K562 (cell line): Measurements from ENCODE around the gene DMWD. TPM values are rescaled to one million over a fixed set of nuclear protein-coding genes. Genes with fewer than 3 reads are reported as not detected.
A peak's percentile ranks its signal among the peaks of the same experiment; 100 is the strongest.

Experiments
- ATAC-seq: fragments of 200-7000 bp; cut with Tn5 transposase; 3 replicates; pipeline ENCODE4 v1.9.1; 2020; ENCODE audit warnings: moderate library complexity
- BruUV-seq: library from RNA; stranded (reverse); fragments of 400-500 nt; replicated peaks from 2 replicates; lab custom pipeline; 2021; lab: Mats Ljungman, UMichigan
- CTCF ChIA-PET: fragments of 300-600 bp; formaldehyde crosslinking; extraction: SDS; loops from one replicate; lab custom pipeline; 2021; ENCODE audit warnings: low intra/inter-chr PET ratio; lab: Yijun Ruan, JAX
- POLR2A ChIA-PET: fragments of 300-600, 350-650 bp; sonication (Branson Sonifier 250); formaldehyde crosslinking; extraction: SDS; loops from one replicate; lab custom pipeline; 2021; ENCODE audit warnings: antibody characterized with exemption, inconsistent platforms; lab: Yijun Ruan, JAX
- DNase-seq, 4 experiments: peaks; one replicate each; pipeline versions ENCODE4 v3.0.0 to v3.0.0-alpha.2; 2011 to 2018; ENCODE audit warnings: low spot score in 3 of 4, mixed read lengths in 3 of 4; ENCODE audit errors: extremely low read depth in 1 of 4
- FAIRE-seq: peaks from 2 replicates; lab custom pipeline; 2011; peaks lifted over from hg19 to GRCh38; lab: Jason Lieb, UNC
- H2AFZ ChIP-seq: 2 replicates; pipeline ENCODE4 v1.6.0; 2011; ENCODE audit warnings: low read depth, low read length, control low read depth, inconsistent platforms
- H3K27ac ChIP-seq: fragments of 200-600 bp; 3 replicates; pipeline ENCODE4 v1.8.0; 2011; ENCODE audit warnings: low read depth, mild to moderate bottlenecking, control low read depth, inconsistent platforms, low read length, moderate library complexity, mixed read lengths; ENCODE audit errors: extremely low read depth
- H3K27me3 ChIP-seq, 2 experiments: fragments of 300-600 bp in 1 of 2; 2 replicates in 1 of 2; 3 replicates in 1 of 2; pipeline versions ENCODE4 v1.6.0 to v1.8.0; 2011; ENCODE audit warnings: inconsistent platforms in 2 of 2, low read length in 2 of 2, mild to moderate bottlenecking in 1 of 2, mixed read lengths in 1 of 2, moderate library complexity in 1 of 2; ENCODE audit not compliant: control insufficient read depth in 2 of 2, insufficient read depth in 2 of 2
- H3K36me3 ChIP-seq: fragments of 300-600 bp; 3 replicates; pipeline ENCODE4 v1.8.0; 2011; ENCODE audit warnings: mild to moderate bottlenecking, low read length, inconsistent platforms; ENCODE audit not compliant: control insufficient read depth, insufficient read depth
- H3K4me1 ChIP-seq, 2 experiments: fragments of 200-600 bp in 1 of 2; replicated peaks in 1 of 2; 2 replicates in 1 of 2; 3 replicates in 1 of 2; pipeline versions ENCODE4 v1.5.1 to v1.8.0; 2011; ENCODE audit warnings: inconsistent platforms in 2 of 2, low read length in 2 of 2, mild to moderate bottlenecking in 1 of 2, mixed read lengths in 1 of 2, moderate library complexity in 1 of 2; ENCODE audit not compliant: control insufficient read depth in 2 of 2, insufficient read depth in 2 of 2
- H3K4me2 ChIP-seq: 2 replicates; pipeline ENCODE4 v1.6.1; 2011; ENCODE audit warnings: low read length, control low read depth, inconsistent platforms, mixed read lengths; ENCODE audit not compliant: insufficient read depth
- H3K4me3 ChIP-seq: fragments of 200-600 bp; sonication (generic), shearing (Covaris generic); 2 replicates; pipeline ENCODE4 v1.5.1; 2016; ENCODE audit warnings: control low read depth, inconsistent platforms
- H3K79me2 ChIP-seq: fragments of 200-600 bp; 3 replicates; pipeline ENCODE4 v1.8.0; 2011; ENCODE audit warnings: low read length, inconsistent platforms; ENCODE audit not compliant: control insufficient read depth, insufficient read depth
- H3K9ac ChIP-seq, 2 experiments: 2 replicates each; pipeline versions ENCODE4 v1.6.0 to v1.6.1; 2011; ENCODE audit warnings: low read depth in 2 of 2, low read length in 2 of 2, control low read depth in 1 of 2, inconsistent platforms in 1 of 2, mild to moderate bottlenecking in 1 of 2, mixed read lengths in 1 of 2; ENCODE audit not compliant: insufficient read depth in 1 of 2
- H3K9me1 ChIP-seq: one replicate; pipeline ENCODE4 v1.6.0; 2011; ENCODE audit warnings: inconsistent platforms, mild to moderate bottlenecking, low read length, moderate library complexity; ENCODE audit not compliant: control insufficient read depth, insufficient read depth
- H3K9me3 ChIP-seq: replicated peaks from 2 replicates; pipeline ENCODE4 v1.5.1; 2011; ENCODE audit warnings: low read depth, low read length, inconsistent platforms; ENCODE audit not compliant: control insufficient read depth, insufficient read depth
- H4K20me1 ChIP-seq: replicated peaks from 2 replicates; pipeline ENCODE4 v1.6.1; 2011; ENCODE audit warnings: low read length, inconsistent platforms, mixed read lengths; ENCODE audit not compliant: control insufficient read depth, insufficient read depth
- POLR2G ChIP-seq: fragments of 200-400 bp; formaldehyde crosslinking; IDR thresholded peaks from 2 replicates; pipeline ENCODE4 v1.6.1; 2017; ENCODE audit warnings: low read depth, mild to moderate bottlenecking, antibody characterized with exemption, low read length, moderate library complexity
- ZNF512 ChIP-seq: IDR thresholded peaks from 2 replicates; pipeline ENCODE4 v1.6.1; 2016; ENCODE audit warnings: missing genetic modification characterization, missing compliant biosample characterization
- WGBS: fragments of 100-300 bp; shearing (Covaris generic); methylation state at CpG from one replicate; pipeline ENCODE4 v1.1.6; 2016; ENCODE audit warnings: low coverage, mixed read lengths; ENCODE audit not compliant: insufficient coverage; ENCODE audit errors: missing lambda C conversion rate; 5-methylcytosine and 5-hydroxymethylcytosine counted together
- in situ Hi-C: fragments of 300-500 bp; cut with MboI; formaldehyde crosslinking; loops from 4 replicates; pipeline ENCODE4 v1.15.0; 2018; ENCODE audit warnings: inconsistent platforms, mixed read lengths
- intact Hi-C: fragments of 100-400 bp; cut with micrococcal nuclease; formaldehyde crosslinking; loops from 2 replicates; pipeline ENCODE4 v1.14.2; 2022
- polyA plus RNA-seq, 8 experiments: library from polyadenylated mRNA; depleted of rRNA in 4 of 8; stranded (reverse) in 5 of 8; unstranded in 3 of 8; fragments of >200 nt; fragmentation: Nextera tagmentation in 2 of 8; fragmentation: Illumina TruSeq in 1 of 8; extraction: Ambion mirVana in 2 of 8; extraction: Trizol in 1 of 8; gene quantifications; 2 replicates each; pipeline versions ENCODE4 v1.2.1 to v1.2.3, GENCODE V29; 2011 to 2014; ENCODE audit warnings: inconsistent platforms in 1 of 8, missing spikeins in 1 of 8
- total RNA-seq, 7 experiments: library from RNA; depleted of rRNA in 6 of 7; stranded (reverse); fragments of >200 nt in 6 of 7; fragmentation: Illumina TruSeq in 2 of 7; extraction: Trizol in 2 of 7; gene quantifications; 2 replicates each; pipeline versions ENCODE4 v1.2.1 to v1.2.3, GENCODE V29; 2011 to 2021; ENCODE audit warnings: low replicate concordance in 1 of 7

DMWD gene
- total and polyA plus RNA-seq, 9 of the 15 experiments (the other 6 are each of a cell fraction or from before 2014, with no cell fraction given) = 4.7 to 54.6 (median 19.0) TPM

DNA sequence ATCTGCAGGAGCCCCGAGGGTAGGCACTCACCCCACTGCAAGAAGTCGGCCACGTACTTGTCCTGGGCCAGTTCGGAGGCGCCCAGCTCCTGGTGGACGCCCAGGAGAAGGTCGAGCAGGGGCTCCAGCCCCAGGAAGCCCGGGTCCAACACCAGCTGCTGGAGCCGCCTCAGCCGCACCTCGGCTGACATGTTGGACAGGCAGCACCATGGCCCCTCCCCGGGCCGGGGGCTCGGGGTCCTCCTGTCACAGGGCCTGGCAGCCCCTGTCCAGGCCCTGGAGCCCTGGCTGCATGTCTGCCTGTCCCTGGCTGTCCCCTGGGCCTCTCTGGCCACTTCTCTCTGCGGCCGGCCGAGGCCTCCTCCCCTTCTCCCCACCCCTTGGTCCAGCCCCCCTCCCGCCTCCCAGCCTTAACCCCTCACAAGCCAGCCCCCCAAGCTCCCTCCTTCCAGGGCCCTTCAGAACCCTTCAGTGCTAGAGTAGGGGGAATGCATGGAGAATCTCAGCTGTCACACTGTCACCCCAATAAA is 10.4 kb downstream of the DMWD start, which contains the start of gene DMPK:
TSS of gene DMPK (minus strand) at position 329 of the 530 bp plus-strand sequence. CDS start at position 191, 138 bp downstream.
- intact Hi-C loops = no loop called here

More for the DNA sequence above, 10.4 kb downstream of the DMWD start, which contains the start of gene DMPK:
- in situ Hi-C loops = no loop called here
- Histone ChIP-seq H3K4me2 (no peak within 1 kb of the TSS), H3K4me3 (no peak within 1 kb of the TSS)
- CTCF ChIA-PET = no interaction called here
- BruUV-seq = no TSS peak
- TF ChIP-seq POLR2G (peak; percentile 56), ZNF512 (tag) (no peak)
- TF ChIP-seq, all 486 proteins: peak for 1
- POLR2A ChIA-PET = interaction anchor here (0.6 to 7.7 kb wide), 4 partner anchors 10 to 738 kb away, joined by 3 to 70 read pairs (median 6); partner anchors contain the start of genes DMWD and SIX5
- Histone ChIP-seq H3K27ac (no peak within 1 kb of the TSS), H3K9me3 (no peaks in the 10 kb centered on the region), H4K20me1 (peaks cover 10% of the 10 kb centered on the region; the same call in 1 of the 2 replicates), H3K9ac (peak within 1 kb of the TSS in 1 of 2 experiments; percentile 78; a peak in 2 of 4 replicates), H3K9me1 (peaks cover 9% of the 10 kb centered on the region), H3K4me1 (peaks cover 16 to 75% of the 10 kb centered on the region in 2 experiments), H3K36me3 (peaks cover 34% of the 10 kb centered on the region; the same call in 2 of the 3 replicates), H2AFZ (no peak within 1 kb of the TSS), H3K27me3 (no peaks in the 10 kb centered on the region), H3K79me2 (no peaks in the 10 kb centered on the region)
- 59% methylated on average over 8 of the region's 18 CpGs for WGBS
- no peak for ATAC-seq
- no peak for FAIRE-seq
- peak in 1 of 4 experiments; percentile 38 for DNase-seq
